ENCODE results near the gene SRGAP2B.
"Not testable (repeated sequence)": the region's sequence is repeated elsewhere in the genome, so short reads cannot be mapped to it uniquely, and the experiment has no call there.

DNA sequence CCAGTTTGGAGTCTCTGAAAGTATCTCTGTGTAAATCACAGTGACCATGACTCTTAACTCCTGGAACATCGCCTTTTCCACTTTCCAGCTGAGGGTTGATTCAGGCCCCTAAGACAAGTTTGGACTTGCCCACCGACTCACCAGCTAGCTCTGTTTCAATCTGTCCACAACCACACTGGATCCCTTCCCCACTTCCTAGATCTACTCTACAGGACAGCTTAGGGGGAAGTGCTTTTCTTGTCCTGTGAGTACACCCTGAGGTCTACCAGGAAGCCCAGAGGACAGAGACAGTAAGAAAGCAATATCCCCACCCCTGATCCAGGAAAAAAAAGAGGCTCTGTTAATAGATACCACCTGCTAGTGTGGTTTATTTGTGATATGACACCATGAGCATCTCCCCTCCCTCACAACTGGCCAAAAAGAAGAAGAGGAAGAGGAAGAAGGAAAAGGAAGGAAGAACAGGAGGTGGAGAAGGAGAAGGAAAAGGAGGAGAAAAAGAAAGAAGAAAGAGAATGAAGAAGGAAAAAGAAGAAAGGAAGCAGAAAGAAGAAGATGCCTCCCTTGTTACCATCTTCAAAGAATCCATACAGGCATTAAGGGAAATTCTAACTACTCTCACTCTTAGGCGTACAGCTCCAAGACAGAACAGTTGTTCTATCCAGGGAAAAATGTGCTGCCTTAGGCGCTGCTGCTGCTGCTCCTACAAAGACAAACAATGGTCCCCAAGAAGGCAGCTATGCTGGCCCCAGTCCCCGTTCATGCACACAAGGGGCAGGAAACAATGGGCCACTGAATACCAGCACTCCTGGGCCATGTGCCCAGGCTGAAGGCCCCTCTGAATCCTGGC lies 96.8 kb downstream of the SRGAP2B start:
- TF ChIP-seq, protein P1, sequence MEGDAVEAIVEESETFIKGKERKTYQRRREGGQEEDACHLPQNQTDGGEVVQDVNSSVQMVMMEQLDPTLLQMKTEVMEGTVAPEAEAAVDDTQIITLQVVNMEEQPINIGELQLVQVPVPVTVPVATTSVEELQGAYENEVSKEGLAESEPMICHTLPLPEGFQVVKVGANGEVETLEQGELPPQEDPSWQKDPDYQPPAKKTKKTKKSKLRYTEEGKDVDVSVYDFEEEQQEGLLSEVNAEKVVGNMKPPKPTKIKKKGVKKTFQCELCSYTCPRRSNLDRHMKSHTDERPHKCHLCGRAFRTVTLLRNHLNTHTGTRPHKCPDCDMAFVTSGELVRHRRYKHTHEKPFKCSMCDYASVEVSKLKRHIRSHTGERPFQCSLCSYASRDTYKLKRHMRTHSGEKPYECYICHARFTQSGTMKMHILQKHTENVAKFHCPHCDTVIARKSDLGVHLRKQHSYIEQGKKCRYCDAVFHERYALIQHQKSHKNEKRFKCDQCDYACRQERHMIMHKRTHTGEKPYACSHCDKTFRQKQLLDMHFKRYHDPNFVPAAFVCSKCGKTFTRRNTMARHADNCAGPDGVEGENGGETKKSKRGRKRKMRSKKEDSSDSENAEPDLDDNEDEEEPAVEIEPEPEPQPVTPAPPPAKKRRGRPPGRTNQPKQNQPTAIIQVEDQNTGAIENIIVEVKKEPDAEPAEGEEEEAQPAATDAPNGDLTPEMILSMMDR (conservative IDR thresholded peaks at IDR 0.05; ENCODE audit: low read depth, low read length): not testable (repeated sequence)
- not testable (repeated sequence) for TF ChIP-seq POLR2A (IDR thresholded peaks at IDR 0.05; ENCODE audit: low read depth, low read length); MAZ (IDR thresholded peaks at IDR 0.05; ENCODE audit: borderline replicate concordance, low read depth, low read length); RAD21 (IDR thresholded peaks at IDR 0.05; ENCODE audit: low read length); MAFK (IDR thresholded peaks at IDR 0.05; ENCODE audit: low read depth, low read length); CHD1 (IDR thresholded peaks at IDR 0.05; ENCODE audit: low read depth, low read length); RCOR1 (IDR thresholded peaks at IDR 0.05; ENCODE audit: insufficient replicate concordance, low read length); SMC3 (IDR thresholded peaks at IDR 0.05; ENCODE audit: low read depth, low read length); USF2 (IDR thresholded peaks at IDR 0.05; ENCODE audit: low read depth, low read length); RFX5 (IDR thresholded peaks at IDR 0.05; ENCODE audit: low read depth, low read length); MXI1 (IDR thresholded peaks at IDR 0.05; ENCODE audit: borderline replicate concordance, low read depth, low read length); FOS (IDR thresholded peaks at IDR 0.05; ENCODE audit: low read depth, low read length); ELK1 (IDR thresholded peaks at IDR 0.05; ENCODE audit: borderline replicate concordance, low read depth, low read length); CEBPB (IDR thresholded peaks at IDR 0.05; ENCODE audit: low read depth, low read length)
